Germinal center (tissue), 1 donor: ENCODE results near the gene FLCN.

ENCODE experiments used
- DNase-seq: peaks from one replicate; pipeline ENCODE4 v3.0.0; 2012; ENCODE audit warnings: mixed read lengths, low spot score

Gene FLCN

GRCh38 chr17:17236295-17237025, 508 bp downstream of the FLCN start:
- DNase-seq: no peak

GRCh38 chr17:17235212-17236174, 1.5 kb downstream of the FLCN start:
- DNase-seq: no peak

GRCh38 chr17:17232303-17232621, 4.7 kb downstream of the FLCN start:
- no peak for DNase-seq

GRCh38 chr17:17231621-17232302, 5.2 kb downstream of the FLCN start:
- no peak for DNase-seq

- no peak for DNase-seq
Observed at GRCh38 chr17:17229416-17230384, 7.3 kb downstream of the FLCN start.

GRCh38 chr17:17228521-17229279, 8.3 kb downstream of the FLCN start:
- no peak for DNase-seq

- no peak for DNase-seq
Observed at GRCh38 chr17:17227608-17228520, 9.1 kb downstream of the FLCN start.

GRCh38 chr17:17226451-17227265, 10.3 kb downstream of the FLCN start:
- no peak for DNase-seq

- DNase-seq: no peak
Observed at GRCh38 chr17:17225901-17226300, 11.1 kb downstream of the FLCN start.

- DNase-seq: no peak
Observed at GRCh38 chr17:17224137-17224536, 12.8 kb downstream of the FLCN start.

GRCh38 chr17:17223736-17224135, 13.2 kb downstream of the FLCN start:
- no peak for DNase-seq

GRCh38 chr17:17221329-17221728, 15.6 kb downstream of the FLCN start:
- no peak for DNase-seq

- no peak for DNase-seq
Observed at GRCh38 chr17:17220529-17220928, 16.4 kb downstream of the FLCN start.

GRCh38 chr17:17217995-17218394, 19.0 kb downstream of the FLCN start:
- DNase-seq: no peak

- DNase-seq: no peak
Observed at GRCh38 chr17:17216776-17217175, 20.2 kb downstream of the FLCN start.

- no peak for DNase-seq
Observed at GRCh38 chr17:17216236-17216635, 20.7 kb downstream of the FLCN start.

GRCh38 chr17:17215575-17215974, 21.4 kb downstream of the FLCN start:
- DNase-seq: no peak

GRCh38 chr17:17214646-17215436, 22.1 kb downstream of the FLCN start:
- no peak for DNase-seq
